ENCODE measurements around the gene PRSS8.
"Not testable (repeated sequence)": the region's sequence is repeated elsewhere in the genome, so short reads cannot be mapped to it uniquely, and the experiment has no call there.

Gene PRSS8

DNA sequence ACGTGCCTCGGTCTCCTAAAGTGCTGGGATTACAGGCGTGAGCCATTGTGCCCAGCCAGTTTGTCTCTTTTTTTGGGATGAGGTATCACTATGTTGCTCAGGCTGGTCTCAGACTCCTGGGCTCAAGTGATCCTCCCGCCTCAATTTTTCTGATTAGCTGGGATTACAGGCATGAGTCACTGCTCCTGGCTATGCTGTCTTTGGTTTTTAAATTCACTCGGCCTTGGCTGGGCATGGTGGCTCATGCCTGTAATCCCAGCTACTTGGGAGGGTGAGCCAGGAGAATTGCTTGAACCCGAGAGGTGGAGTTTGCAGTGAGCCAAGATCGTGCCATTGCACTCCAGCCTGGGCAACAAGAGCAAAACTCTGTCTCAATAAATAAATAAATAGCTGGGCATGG, 8.9 kb upstream of the PRSS8 start:
- not testable (repeated sequence) for DNase-seq (ENCODE audit: low read depth)

DNA sequence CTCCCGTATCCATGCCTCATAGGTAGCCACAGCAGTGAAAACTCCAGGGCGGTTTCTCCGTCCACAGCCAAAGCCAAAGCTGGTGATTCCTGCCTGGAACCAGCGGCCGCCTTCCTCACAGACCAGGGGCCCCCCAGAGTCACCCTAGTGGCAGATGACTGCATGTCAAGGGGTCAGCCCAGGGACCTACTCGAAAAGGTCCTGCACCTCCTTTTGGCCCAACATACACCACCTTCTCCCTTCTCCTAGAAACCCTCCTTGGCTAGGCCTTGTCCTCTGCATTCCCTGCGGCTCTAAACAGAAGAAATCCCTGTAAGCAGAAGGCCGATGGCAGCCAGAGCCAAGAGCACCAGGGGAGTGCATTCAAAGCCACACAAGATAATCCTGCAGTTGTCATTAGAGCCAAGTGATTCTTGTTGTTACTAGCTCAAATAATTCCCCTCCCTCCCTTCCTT, 8.2 kb upstream of the PRSS8 start:
- no peak for DNase-seq (ENCODE audit: low read depth)

DNA sequence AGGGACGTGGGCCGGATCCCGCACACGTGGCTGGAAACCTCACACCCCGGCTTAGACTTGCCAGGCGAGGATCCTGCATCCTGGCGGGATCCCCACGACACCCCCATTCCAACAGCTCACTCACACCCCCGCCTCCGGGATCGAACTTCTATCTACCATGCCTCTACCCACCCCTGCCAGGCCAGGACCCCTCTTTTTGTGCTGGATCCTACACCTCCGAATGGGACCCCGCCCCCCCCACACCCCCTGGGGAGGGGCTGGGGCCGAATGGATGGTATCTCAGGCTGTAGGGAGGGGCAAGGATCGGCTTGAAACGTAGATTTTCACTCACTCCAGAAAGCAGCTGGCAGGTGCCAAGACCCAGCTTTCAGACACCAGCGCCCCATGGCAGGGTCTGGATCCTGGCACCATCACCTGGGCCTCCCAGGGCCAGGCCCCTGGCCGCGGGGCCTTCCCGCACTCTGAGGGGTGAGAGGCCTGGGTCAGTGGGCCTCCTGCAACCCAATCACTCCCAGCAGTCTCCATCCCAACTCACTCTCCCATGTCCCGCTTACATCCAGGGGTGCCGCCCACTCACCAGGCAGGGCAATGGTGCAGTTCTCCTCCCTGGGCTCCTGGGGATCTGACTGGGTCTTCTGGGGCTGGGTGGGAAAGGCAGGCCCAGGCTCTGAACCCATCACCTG, 7.6 kb upstream of the PRSS8 start:
- DNase-seq (ENCODE audit: low read depth): no peak

DNA sequence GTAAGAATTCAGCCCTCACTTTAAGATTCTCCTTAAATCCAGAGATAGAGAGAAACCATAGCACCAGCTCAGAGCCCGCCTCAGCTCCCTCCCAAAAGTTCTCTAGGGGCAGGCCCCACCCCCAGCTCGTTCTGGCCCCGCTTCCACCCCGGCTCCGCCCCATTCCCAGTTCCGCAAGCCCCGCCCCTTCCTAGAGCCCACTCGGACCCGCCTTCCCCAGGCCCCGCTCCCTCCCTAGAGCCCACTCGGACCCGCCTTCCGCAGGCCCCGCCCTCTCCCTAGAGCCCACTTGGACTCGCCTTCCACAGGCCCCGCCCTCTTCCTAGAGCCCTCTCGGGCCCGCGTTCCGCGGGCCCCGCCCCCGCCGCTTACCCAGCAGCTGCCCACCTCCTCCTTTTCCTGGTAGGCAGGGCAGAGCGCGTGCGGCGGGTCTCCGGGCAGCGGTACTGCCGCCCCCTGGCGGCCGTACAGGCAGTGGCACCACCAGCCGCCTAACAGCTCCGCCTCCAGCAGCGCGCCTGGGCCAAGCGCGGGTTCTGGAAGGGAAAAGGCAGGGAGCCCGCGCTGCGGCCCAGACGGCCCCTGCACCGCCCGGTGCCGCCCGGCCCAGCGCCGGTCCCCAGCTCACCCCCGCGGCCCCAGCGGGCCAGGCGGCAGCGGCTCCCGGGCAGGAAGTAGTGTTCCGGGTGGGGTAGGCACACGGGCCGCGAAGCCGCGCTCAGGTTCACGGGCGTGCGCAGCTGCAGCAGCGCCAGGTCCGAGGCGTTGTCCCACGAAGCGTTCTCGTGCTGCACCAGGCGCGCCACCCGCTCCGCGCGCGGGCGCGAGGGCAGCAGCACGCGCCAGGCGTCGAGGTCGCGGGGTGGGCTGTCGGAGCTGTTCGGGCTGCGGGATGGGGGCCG, 6.8 kb upstream of the PRSS8 start:
- peak; percentile 99 for DNase-seq (ENCODE audit: low read depth)

DNA sequence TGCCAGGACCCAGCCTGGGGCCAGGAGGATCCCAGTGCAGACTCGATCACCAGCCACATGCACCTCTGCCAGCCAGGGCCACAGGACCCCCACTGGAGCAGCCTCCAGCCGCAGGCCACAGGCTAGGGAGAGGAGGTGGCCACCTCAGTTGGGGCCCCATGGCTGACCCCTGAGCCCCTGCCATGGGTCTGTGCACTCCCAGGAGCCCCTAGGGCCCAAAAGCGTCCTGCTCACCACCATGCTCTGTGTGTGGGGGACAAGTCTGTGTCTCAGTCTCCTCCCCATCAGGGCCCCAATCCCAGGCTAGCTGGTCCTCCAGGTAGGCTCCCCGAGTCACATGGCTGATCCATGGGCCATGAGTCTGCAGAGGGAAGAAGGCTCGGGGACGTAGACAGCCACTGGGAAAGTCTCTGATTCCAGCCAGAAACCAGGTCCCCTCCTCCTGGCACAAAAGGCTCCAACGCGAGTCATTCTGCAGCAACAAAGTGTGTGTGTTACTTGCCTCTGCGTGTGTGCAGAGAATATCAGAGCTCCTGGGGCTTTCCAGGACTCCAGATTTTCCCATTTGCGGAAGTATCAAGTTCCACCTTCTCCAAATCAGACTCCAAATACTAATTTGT, 6.1 kb upstream of the PRSS8 start:
- DNase-seq (ENCODE audit: low read depth): no peak

DNA sequence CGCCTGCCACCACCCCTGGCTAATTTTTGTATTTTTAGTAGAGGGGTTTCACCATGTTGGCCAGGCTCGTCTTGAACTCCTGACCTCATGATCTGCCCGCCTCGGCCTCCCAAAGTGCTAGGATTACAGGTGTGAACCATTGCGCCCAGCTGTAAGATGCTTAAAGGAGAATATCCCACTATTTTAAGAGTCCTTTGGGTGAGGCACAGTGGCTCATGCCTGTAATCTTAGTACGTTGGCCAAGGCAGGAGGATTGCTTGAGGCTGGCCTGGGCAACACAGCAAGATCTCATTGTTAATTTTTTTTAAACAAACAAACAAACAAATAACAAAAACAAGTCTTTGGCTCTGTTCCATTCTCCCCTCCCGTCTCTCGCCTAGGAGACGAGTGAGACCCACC, 5.5 kb upstream of the PRSS8 start:
- DNase-seq (ENCODE audit: low read depth): not testable (repeated sequence)

DNA sequence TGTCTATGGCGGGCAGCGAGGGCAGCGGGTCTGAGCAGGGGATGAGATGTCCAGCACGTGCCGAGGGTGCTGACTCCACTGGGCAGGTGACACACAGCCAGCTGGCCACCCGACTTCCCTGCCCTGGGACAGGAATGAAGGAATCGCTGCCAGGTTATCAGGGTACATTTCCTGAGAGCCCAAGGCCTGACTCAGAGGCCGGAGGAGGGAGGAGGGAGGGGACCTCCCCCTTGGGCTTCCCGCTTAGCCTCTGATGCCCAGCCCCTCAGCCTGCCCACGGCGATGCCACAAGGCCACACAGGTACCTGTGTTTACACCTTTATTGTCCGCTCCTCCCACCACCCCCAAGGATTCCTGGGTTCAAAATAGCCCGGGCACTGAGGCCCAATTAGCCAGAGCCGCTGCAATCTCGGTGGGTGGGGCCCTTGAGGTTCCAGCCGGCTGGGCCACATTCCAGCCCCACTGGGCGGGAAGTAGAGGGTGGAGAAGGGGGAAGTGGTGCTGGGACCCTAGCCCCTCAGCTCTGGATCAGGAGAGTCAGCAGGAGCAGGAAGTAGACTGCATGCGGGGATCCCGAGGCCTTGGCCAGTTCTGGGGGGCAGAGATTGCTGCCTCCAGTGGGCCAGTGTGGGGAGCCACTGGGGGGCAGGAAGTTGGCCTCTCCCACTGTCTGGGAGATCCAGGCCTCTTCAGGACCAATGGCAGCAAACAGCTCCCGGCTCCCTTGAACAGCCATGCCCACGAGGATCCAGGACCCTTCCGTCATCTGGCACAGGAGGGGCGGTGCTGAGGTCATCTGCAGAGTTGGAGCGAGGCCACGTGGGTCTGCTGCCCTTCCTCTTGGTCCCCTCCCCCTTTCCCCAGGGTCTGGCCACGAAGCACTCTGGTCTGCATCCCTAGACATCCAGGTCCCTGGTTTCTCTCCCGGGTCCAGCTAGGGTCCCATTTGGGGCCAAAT, 3.4 kb upstream of the PRSS8 start:
- peak; percentile 86 for DNase-seq (ENCODE audit: low read depth)

DNA sequence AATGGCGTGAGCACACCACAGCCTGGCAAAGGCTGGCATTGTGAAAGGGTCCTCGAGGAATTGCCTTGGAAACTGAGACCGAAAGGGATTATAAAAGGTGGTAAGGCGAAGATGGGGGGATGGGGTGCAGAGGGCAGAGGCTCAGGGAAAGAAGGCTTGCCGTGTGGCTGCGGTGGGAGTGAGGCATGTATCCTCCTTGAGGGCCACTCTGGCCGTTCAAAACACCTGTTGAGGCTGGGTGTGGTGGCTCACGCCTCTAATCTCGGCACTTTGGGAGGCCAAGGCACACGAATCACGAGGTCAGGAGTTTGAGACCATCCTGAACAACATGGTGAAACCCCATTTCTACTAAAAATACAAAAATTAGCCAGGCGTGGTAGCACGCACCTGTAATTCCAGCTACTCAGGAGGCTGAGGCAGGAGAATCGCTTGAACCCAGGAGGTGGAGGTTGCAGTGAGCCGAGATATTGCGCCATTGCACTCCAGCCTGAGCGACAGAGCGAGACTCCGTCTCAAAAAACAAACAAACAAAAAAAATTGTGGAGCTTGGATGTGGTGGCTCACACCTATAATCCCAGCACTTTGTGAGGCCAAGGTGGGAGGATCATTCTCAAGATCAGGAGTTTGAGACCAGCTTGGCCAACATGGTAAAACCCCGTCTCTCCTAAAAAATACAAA, 1.4 kb upstream of the PRSS8 start:
- DNase-seq (ENCODE audit: low read depth): not testable (repeated sequence)

DNA sequence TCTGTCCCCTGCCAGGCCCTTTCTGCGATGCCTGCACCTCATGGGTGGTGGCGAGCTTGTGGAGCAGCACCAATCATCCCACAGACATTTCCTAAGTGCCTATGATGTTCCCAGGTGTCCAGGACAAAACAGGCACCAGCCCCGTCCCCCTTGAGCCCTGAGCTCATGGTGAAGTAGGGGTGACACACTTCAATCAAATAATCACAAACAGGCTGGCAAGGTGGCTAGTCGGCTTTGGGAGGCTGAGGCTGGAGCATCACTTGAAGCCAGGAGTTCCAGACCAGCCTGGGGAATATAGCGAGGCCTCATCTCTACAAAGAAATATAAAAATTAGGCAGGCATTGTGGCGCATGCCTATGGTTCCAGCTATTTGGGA, 748 bp upstream of the PRSS8 start:
- no peak for DNase-seq (ENCODE audit: low read depth)

DNA sequence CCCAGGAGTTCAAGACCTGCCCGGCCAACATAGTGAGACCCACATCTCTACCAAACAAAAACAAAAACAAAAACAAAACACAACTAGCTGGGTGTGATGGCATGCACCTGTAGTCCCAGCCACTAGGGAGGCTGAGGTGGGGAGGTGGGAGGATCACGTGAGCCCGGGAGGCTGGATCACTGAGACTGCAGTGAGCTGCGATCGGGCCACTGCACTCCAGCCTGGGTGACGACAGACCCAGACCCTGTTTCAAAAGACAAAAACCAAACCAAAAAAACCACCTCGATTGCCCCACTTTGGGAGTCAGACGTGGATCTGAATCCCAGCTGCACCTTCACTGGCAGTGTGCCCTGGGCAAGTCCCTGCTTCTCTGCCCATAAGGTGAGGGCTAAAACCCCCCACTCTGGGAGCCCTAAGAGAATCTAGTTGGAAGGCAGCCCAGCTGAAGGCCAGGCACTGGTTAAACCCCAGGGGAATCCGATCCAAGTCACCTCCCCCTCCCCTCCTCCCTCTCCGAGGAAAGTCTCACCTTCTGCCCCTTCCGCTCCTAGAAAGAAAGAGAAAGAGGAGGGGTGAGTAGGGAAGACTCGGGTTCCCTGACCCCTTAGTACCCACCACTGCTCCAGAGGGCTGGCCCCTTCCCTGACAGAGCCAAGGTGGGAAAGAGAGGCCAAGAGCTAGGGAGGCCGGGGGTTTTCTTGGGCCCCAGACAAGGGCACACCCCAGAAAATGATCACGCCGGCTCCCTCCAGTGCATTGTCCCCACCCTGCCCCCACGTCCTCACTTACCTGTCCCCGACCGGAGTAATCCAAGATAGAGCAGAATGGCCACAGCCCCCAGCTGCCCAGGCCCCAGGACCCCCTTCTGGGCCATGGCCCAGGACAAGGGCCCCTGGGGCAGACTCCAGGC, 647 bp downstream of the PRSS8 start:
- DNase-seq (ENCODE audit: low read depth): no peak

DNA sequence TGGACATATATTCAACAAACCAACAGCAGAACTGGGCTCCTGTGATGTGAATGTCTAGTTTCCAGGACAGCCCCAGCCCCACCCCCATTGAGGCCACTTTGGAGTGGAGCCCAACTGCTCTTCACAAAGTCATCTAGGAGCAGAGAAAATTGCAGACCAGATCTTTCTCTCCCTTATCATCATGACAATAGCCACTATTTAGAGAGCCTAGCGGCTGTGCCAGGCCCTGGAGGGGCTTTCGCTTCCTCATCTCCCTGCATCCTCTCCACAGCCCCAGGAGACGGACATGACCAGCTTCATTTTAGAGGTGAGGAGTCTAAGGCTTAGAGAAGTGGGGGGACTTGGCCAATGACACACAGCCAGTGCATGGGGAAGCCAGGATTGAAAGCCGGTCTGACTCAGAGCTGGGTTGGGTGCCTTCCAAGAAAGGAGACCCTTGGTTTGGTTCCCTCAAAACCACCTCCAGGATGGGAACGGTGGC, 1.4 kb downstream of the PRSS8 start:
- DNase-seq (ENCODE audit: low read depth): peak; percentile 31

DNA sequence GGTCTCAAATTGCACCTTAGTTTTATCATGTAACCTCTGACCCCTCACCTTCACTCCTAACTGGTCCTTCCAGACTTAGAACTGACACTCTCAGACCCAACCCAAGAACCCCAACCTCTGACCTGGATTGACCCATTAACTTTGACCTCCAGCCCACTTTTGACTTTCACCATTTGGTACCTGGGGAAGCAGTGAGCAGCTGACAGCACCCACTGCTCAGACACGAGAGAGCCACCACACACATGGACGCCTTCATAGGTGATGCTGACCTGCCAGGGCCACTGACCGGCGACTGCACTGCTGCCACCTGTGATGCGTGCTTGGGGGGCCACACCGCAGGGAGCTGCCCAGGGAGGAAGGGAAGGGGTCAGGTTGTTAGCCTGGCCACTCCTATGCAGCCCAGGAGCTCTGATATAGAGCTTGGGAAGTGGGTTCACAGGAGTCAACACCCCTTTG, 2.5 kb downstream of the PRSS8 start:
- DNase-seq (ENCODE audit: low read depth): no peak

DNA sequence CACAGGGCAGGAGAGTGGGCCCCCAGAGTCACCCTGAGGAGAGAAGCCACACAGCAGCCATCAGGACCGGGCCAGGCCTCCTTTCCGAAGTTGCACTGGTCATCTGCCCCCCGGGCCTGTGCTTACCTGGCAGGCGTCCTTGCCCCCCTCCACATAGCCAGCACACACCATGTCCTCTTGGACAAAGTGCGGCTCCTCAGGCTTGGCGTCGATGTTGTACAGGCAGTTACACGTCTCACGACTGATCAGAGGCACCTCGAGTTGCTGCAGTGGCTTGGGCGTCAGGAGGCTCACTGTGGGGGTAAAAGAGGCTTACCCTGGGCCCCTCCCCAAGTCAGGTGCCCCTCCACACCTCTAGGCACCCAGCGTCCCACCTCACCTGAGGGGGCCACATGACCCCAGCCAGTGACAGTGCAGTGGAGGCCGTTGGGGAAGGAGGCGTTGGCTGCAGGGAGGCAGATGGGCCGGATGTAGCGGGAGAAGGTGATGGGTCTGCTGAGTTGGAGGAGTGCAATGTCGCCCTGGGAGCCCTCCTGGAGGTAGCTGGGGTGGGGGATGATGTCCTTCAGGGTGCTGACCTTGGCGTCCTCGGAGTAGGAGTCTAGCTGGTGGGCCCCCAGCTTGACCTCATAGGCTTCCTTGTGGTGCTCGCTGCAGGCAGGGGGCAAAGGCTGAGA, 3.1 kb downstream of the PRSS8 start:
- DNase-seq (ENCODE audit: low read depth): no peak

DNA sequence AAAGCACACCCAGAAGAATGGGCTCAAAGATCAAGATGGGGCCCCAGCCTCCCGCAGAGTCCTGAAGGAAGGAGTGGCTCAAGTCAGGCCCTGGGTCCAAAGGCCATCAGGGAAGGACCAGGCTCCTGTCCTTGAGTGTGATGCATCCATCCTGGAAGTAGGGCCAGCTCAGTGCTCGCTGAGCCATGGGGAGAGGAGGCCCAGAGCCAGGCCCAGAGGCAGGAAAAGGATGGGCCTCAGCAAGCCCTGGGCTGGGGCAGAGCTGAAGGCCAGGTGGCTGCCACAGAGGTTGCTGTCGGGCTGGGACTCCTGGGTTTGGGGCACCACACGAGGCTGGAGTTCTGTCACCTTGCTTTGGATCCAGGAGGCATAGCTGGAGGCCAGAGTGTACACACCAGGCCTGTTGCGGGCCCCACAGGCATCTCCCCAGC, 3.7 kb downstream of the PRSS8 start:
- DNase-seq (ENCODE audit: low read depth): no peak

DNA sequence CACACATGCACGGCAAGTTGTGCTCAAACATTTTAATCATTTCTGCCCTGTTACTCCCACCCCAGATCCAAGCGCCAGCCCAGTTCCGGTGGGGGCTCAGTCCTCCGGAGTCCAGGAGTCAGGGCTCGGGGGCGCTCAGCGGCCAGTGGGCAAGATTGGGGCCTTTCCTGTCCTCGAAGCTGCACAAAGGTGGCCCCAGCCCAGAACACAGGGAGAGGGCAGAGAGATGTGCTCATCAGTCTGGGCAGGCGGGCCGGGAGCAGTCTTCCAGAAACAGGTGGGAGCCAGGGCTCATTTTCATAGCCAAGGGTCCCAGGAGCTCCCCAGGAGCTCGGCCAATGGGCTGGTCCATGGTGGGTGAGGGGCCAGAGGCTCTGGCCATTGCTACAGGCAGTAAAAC, 4.1 kb downstream of the PRSS8 start:
- no peak for DNase-seq (ENCODE audit: low read depth)

DNA sequence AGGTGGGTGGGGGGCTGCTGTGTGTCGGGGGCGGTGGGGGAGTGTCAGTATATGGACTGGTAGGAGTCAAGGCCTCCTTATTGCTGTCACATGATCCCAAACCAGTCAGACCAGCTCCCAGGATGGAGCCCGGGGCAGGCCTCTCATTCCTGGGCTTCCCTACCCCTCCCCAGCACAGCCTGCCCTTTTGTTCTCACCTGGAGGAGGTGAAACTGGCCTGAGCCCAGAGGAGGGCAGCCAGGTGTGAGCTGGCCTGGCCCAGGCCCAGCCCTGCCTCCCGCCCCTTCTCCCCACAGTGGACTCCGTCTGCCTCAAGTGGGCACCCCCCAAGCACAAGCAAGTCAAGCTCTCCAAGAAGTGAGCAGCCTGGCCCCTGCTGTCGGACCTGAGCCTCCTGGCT, 4.6 kb downstream of the PRSS8 start:
- no peak for DNase-seq (ENCODE audit: low read depth)

DNA sequence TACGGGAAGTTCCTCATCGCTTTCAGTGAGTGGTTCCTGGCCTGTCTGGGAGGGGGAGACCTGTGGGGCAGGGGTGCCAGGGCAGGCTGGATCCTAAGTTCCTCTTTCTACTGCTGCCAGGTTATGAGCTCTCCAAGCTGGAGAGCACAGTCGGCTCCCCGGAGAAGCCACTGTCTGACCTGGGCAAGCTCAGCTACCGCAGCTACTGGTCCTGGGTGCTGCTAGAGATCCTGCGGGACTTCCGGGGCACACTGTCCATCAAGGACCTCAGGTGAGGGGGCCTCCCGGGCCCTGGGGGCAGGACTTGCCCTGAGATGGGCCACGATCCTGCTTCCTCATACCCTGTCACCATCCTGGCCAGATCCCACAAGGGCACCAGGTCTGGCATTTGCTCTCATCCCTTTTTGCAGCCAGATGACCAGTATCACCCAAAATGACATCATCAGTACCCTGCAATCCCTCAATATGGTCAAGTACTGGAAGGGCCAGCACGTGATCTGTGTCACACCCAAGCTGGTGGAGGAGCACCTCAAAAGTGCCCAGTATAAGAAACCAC, 5.1 kb downstream of the PRSS8 start:
- no peak for DNase-seq (ENCODE audit: low read depth)

DNA sequence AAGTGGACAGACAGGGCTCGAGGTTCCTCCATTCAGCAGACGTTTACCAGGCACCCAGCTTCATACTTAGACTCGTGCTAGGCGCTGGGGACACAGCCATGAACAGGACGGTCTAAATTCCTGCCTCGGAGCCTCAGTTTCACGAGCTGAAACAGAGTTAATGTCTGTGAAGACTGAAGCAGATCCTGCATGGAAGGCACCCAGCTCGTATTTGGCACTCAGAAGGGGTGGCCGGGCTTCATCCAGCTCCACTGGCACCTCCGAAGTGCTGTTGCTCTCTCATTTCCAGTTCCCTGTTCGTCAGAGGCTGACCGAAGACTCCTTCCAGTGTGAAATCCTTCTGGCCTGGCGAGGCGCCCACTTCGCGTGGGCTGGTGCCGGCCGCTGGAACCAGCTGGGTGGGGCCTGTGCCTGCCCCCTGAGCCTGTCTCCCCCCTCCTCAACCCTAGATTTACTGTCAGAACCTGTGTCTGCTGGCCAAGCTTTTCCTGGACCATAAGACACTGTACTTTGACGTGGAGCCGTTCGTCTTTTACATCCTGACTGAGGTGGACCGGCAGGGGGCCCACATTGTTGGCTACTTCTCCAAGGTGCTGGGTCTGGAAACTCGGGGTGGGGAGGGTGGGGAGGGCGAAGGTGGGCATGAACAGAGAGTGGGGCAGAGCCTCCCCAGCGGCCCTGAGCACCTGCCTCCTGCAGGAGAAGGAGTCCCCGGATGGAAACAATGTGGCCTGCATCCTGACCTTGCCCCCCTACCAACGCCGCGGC, 5.8 kb downstream of the PRSS8 start:
- no peak for DNase-seq (ENCODE audit: low read depth)

Measured in ELR (cell line).